Kidney tubule cell (primary cell): ENCODE measurements around the gene NTRK2.
A peak's percentile ranks its signal among the peaks of the same experiment; 100 is the strongest.

Experiments used
- DNase-seq: peaks from one replicate; pipeline ENCODE4 v3.0.0-alpha.2; 2018; ENCODE audit warnings: low spot score

The NTRK2 gene

DNA sequence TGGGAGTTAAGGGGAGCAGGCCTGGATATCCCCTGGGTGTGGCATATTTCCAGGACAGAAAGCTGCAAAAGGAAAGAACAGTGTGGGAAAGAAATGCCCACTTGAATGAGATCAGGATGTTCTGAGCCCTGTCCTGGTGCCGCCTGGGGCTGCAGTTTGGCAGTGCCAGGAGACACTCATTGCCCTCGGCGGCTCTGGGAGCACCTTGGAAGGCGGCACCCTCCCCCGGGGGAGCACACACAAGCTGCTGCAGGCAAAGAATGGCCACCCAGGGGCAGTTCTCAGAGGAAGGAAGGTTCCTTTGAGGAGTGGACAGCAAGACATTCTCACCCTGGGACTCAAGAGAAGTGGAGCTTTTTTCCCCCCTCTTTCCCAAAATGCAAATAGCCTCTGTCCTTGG lies 305.3 kb downstream of the NTRK2 start:
- DNase-seq = no peak

DNA sequence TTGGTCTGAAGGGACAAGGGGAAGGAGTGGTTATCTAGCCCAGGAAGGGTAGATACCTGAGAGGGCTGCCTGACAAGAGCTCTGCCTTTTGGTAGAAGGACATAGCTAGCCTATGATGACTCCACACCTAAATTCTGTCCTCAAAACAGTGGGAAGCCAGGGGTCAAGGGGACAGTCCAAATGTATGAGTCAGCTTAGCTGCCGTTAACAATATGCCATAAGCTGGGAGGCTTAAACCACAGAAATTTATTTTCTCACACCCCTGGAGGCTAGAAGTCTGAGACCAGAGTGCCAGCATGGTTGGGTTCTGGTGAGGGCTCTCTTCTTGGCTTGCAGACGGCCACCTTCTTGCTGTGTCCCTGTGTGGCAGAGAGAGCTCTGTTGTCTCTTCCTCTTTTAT lies 306.4 kb downstream of the NTRK2 start:
- DNase-seq = peak; percentile 72

DNA sequence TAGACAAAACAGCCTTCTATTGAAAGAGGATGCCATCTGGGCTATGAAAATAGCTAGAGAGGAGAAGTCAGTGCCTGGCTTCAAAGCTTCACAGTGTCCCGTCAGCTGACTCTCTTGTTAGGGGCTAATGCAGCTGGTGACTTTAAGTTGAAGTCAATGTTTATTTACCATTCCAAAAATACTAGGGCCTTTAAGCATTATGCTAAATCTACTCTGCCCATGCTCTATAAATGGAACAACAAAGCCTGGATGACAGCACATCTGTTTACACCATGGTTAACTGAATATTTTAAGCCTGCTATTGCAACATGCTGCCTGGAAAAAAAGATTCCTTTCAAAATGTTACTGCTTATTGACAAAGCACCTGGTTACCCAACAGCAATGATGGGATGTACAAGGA lies 309.1 kb downstream of the NTRK2 start:
- DNase-seq = no peak

DNA sequence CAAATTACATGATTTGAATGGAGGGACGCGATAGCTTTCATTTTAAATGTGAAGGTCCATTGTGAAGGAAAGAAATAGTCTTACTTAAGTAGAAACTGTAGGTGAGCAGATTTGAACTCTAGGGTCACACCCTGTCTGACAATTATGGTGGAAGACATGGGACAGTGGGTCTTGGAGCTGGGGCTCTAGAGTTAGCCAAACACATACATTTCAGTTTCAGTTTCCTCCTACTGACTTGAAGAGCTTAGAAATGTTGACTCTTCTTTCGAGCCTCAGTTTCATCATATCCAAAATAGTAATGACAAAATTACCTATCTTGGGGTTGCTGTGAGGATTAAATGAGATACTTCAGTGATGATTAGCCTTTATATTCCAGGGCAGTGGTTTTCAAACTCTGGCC lies 314.2 kb downstream of the NTRK2 start:
- DNase-seq = no peak

GRCh38 chr9:84988621-84989020 lies 319.1 kb downstream of the NTRK2 start:
- no peak for DNase-seq

DNA sequence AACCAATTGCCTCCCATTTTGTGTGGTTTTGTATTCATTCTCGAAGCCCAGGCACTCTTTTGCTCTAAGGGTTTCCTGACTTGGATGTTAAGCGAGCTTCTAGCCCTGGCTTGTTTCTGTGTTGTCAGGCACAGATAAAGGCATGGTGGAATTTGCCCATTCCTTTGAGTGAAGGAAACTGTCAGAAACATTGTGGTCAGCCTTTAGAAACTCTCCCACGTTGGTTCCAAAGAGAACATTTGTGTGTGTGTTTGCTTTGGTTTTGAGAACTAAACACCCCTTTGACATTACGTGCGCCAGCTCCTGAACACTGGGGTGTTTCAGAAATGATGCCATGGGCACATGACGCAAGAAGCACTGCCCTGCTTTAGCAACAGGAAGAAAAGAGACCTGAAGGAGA lies 320.9 kb downstream of the NTRK2 start:
- no peak for DNase-seq

- DNase-seq = no peak
Measured at GRCh38 chr9:84990850-84991513, 321.5 kb downstream of the NTRK2 start.

DNA sequence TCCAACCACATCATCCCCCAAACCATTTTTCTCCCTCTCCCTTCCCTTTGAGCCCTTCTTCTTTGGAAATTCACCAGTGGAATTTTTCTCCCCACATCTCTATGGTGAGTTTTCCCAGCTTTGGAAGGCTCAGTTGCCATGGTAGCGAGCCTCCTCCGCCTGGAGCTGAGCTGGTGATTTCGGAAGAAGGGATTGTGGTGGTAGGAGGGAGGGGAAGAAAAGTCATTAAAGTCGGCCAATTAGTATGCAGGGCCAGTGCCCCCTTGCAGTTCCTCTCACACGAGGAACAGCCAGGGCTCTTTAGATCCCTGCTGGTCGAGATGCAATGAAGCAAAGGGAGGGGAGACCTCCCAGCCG lies 322.0 kb downstream of the NTRK2 start:
- no peak for DNase-seq

DNA sequence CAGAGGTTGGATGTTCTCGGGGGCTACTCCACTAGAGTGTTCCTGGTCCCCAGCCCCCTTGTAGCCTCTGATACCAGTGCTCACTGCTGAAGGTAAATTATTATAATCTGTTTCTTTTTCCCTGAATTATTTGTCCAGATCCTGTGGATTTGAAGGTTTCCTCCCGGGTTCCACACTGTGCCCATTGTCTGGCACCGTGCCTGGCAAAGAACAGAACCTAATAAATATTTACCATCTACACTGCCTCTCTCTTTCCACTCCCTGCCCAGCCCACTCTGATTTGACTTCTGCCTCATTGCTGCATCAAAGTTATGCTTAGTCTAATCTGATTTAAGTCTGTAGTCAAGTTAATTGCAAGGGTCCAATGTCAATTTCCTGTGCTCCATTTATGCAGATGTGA lies 322.9 kb downstream of the NTRK2 start:
- no peak for DNase-seq

DNA sequence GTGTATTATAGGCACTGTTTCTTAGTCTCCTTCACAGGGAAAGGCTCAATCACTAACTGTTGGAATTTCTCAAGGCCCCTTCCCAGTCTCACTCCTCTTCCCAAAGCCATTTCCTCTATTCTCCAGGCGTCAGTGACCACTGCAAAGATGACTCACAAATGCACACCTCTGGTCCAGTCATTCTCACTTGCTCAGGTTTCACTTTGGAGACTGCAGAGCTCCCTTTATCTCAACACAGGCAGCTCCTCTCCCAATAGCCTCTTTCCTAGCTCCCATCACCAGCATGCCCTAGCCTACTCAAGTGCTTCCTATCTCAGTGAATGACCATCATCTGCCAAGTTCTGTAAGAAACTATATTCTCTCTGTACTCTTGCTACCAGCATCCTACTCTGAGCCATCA lies 323.6 kb downstream of the NTRK2 start:
- peak; percentile 75 for DNase-seq

- peak; percentile 43 for DNase-seq
Measured at GRCh38 chr9:84996029-84996428, 326.5 kb downstream of the NTRK2 start.

GRCh38 chr9:84996716-84997115 lies 327.2 kb downstream of the NTRK2 start:
- DNase-seq = no peak

- DNase-seq = no peak
Measured at GRCh38 chr9:84997472-84997871, 327.9 kb downstream of the NTRK2 start.

DNA sequence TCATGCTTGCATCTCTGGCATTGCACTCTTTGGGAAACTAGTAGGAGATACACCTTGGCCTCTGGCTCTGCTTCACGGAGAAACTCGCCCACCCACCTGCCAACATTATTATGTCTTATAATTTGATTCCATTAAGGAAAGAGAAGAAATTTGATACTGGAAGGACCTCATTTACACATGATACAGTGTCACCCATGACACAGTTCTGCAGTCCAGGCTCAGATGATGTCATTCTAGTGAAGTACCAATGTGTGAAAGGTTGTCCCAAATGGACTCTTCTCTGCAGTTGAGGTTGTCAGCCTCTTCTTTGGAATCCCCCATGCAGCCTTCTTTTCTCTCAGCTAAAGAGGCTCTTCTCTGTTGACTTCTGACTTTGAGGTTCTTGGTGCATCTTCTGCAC lies 329.1 kb downstream of the NTRK2 start:
- no peak for DNase-seq

DNA sequence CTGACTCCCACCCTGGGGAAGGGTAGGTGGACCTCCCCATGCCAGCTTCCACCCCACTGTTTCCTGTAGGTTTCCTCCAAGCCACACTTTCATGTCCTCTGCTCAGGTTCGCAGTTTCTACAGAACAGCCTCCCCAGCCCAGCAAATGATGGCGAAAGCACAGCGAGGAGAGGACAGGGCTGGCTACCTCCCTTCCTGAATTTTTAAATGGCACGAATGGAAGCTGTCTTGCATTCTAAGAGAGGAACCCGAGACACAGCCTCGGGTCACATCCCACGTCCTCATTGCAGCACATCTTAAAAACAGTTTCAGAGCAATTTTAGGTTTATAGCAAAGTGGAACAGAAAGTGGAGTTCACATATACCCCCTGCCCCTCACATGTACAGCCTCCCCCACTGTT lies 330.3 kb downstream of the NTRK2 start:
- no peak for DNase-seq

DNA sequence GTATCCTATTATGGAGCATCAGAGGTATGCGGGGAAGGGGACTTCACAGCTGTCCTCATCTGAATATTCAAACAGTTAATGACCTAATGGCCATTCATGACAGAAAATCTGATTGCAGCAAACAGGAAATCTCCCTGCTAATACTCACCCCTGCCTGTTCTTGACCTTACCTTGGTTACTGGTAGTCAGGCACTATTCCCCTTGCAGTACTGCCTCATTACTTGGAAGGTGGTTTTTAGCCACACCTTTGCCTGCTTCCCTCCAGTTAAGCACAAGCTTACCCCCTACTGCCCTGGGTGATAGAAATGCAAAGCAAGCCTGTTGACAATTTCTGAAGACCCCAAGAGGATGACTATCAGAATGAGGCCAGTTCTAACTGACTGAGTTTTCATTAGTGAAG lies 332.4 kb downstream of the NTRK2 start:
- DNase-seq = no peak

DNA sequence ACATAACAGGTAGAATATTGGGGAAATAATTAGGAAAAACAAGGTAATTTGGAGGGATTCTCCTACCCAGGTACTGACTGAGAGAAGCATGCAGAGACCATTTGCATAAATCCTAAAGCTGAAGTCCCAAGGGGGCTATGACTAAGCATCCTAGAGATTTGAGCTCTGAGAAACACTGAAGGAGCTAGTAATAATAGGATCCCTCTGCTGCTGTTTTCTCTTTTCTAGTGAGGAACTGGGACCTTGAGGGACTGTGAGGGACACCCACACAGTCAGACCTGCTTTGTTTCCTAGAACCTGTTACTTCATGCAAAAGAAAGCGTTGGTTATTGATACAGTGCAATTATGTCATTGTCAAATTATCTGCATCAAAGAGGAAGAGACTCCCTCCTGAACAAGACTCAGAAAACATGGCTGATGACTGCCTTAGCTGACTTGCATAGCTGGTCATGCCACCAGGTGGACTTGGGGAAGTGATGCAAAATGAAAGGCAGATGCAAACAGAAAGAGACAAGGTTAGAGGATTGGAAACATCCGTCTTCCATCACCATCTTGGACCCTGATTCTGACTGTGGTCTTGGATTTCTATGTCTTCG lies 335.4 kb downstream of the NTRK2 start:
- DNase-seq = no peak

- peak; percentile 34 for DNase-seq
Measured at GRCh38 chr9:85007748-85008147, 338.2 kb downstream of the NTRK2 start.

GRCh38 chr9:85008215-85008614 lies 338.7 kb downstream of the NTRK2 start:
- DNase-seq = no peak

DNA sequence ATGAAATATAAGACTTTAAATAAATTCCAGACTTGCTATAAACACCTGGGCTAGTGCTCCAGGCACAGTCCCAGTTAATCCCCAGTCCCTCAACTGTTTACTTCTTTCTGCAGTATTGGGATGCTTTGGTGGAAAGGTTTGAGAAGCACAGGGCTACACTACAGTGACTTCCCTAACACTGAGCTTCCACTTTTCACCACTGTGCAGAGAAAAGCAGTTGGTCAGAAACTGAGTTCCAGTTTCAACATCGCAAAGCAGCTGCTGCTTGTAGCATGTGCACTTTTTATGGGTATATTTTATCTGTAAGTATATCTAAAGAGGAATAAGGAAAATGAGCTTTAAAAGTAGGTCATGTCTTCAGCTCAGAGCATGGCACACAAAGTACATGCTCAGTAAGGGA lies 339.7 kb downstream of the NTRK2 start:
- DNase-seq = no peak

DNA sequence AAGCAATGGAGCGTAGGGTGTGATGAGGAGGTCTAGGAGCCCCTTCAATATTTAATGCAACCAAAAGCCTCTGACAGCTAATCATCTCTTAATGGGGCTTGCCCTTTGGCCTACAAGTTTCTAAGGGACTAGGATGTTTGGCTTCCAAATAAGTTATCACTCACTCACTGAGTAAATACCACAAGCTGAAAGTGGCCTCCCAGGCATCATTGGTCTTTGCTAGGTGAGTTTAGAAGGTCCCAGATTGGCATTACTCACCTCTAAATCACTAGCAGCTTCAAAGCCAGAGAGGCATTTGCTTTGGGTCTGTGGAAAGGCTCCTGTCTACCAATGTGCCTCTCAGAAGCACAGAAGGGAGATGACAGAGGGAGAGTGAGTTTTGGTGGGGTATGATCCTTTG lies 344.2 kb downstream of the NTRK2 start:
- DNase-seq = peak; percentile 66

DNA sequence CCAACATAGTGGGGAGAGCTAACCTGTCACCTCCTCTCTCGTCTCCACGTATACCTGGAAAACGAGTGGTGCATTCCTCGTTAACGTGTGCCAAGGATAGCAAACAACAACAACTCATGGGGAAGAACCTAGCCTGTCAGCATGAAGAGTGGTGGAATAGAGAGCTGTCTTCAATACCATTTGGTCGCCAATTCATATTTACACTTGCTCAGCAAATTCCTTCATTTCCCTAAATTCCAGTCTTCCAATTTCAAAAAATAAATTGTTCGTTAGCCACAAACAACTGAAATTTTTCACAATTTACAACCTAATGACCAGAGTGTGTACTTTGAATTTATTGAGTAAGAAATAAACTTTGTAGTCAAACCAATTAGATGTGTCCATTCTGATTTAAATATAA lies 344.8 kb downstream of the NTRK2 start:
- no peak for DNase-seq

- peak; percentile 37 for DNase-seq
Measured at GRCh38 chr9:85016384-85017006, 347.0 kb downstream of the NTRK2 start.

GRCh38 chr9:85020791-85021190 lies 351.3 kb downstream of the NTRK2 start:
- DNase-seq = no peak
